Neural progenitor cell (in vitro differentiated cells): ENCODE results near the gene SHH. TPM values are rescaled to one million over a fixed set of nuclear protein-coding genes. Genes with fewer than 3 reads are reported as not detected.

Experiments used
- DNase-seq: peaks from one replicate; pipeline ENCODE4 v3.0.0-alpha.2; 2016; ENCODE audit warnings: low spot score
- H2AFZ ChIP-seq: fragments of 200-600 bp; sonication (generic); replicated peaks from 2 replicates; pipeline ENCODE4 v1.6.1; 2016; ENCODE audit warnings: antibody characterized with exemption
- H3F3A ChIP-seq: fragments of 200-600 bp; sonication (generic); 2 replicates; pipeline ENCODE4 v1.6.1; 2016; ENCODE audit warnings: antibody characterized with exemption, low read depth
- H3K27ac ChIP-seq: fragments of 200-600 bp; sonication (generic); 2 replicates; pipeline ENCODE4 v1.5.1; 2016; ENCODE audit warnings: mild to moderate bottlenecking
- H3K27me3 ChIP-seq: fragments of 200-600 bp; sonication (generic); 2 replicates; pipeline ENCODE4 v1.6.1; 2016; ENCODE audit warnings: mild to moderate bottlenecking, moderate library complexity
- H3K36me3 ChIP-seq: fragments of 200-600 bp; sonication (generic); 2 replicates; pipeline ENCODE4 v1.5.1; 2016
- H3K4me1 ChIP-seq: fragments of 200-600 bp; sonication (generic); 2 replicates; pipeline ENCODE4 v1.6.1; 2016; ENCODE audit warnings: mixed run types
- H3K4me2 ChIP-seq: fragments of 200-600 bp; sonication (generic); 2 replicates; pipeline ENCODE4 v1.6.1; 2016
- H3K4me3 ChIP-seq: fragments of 200-600 bp; sonication (generic); 2 replicates; pipeline ENCODE4 v1.5.1; 2016
- H3K79me2 ChIP-seq: fragments of 200-600 bp; sonication (generic); 2 replicates; pipeline ENCODE4 v1.6.1; 2016; ENCODE audit warnings: low read depth
- H3K9ac ChIP-seq: fragments of 200-600 bp; sonication (generic); 2 replicates; pipeline ENCODE4 v1.6.1; 2016
- H3K9me3 ChIP-seq: fragments of 200-600 bp; sonication (generic); 2 replicates; pipeline ENCODE4 v1.5.1; 2016; ENCODE audit warnings: low read depth
- H4K20me1 ChIP-seq: fragments of 200-600 bp; sonication (generic); 2 replicates; pipeline ENCODE4 v1.6.1; 2016; ENCODE audit warnings: low read depth
- H3K27ac Mint-ChIP-seq: 3 replicates; pipeline ENCODE4 v1.8.0; 2021; ENCODE audit warnings: mixed read lengths
- H3K27me3 Mint-ChIP-seq: 2 replicates; pipeline ENCODE4 v1.8.0; 2022; ENCODE audit warnings: low read depth, mild to moderate bottlenecking, inconsistent platforms, moderate library complexity, mixed read lengths; ENCODE audit not compliant: insufficient read depth
- H3K36me3 Mint-ChIP-seq: 3 replicates; pipeline ENCODE4 v1.8.0; 2021; ENCODE audit warnings: mixed read lengths
- H3K4me1 Mint-ChIP-seq: 3 replicates; pipeline ENCODE4 v1.8.0; 2021; ENCODE audit warnings: mixed read lengths
- H3K4me3 Mint-ChIP-seq: 3 replicates; pipeline ENCODE4 v1.8.0; 2021; ENCODE audit warnings: mild to moderate bottlenecking, moderate library complexity, mixed read lengths
- H3K9me3 Mint-ChIP-seq: 3 replicates; pipeline ENCODE4 v1.8.0; 2020; ENCODE audit warnings: mixed read lengths
- CTCF ChIP-seq: fragments of 200-600 bp; sonication (generic); IDR thresholded peaks from 2 replicates; pipeline ENCODE4 v1.5.1; 2017; ENCODE audit warnings: antibody characterized with exemption, mild to moderate bottlenecking
- EZH2 ChIP-seq: fragments of 200-600 bp; sonication (generic); IDR thresholded peaks from 2 replicates; pipeline ENCODE4 v1.6.1; 2017; ENCODE audit warnings: antibody characterized with exemption, mild to moderate bottlenecking, moderate library complexity
- EZH2phosphoT487 ChIP-seq: fragments of 200-600 bp; sonication (generic); IDR thresholded peaks from 2 replicates; pipeline ENCODE4 v1.6.1; 2017; ENCODE audit warnings: antibody characterized with exemption
- total RNA-seq: library from RNA; depleted of rRNA; stranded (reverse); fragments of >200 nt; gene quantifications from 2 replicates; pipeline ENCODE4 v1.2.3, GENCODE V29; 2015; ENCODE audit warnings: low replicate concordance

SHH gene
- total RNA-seq, 1 donor from 2014 or later, result not detected

GRCh38 chr7:155802906-155803417, 9.3 kb downstream of the SHH start:
- Histone ChIP-seq H3K4me2 (peak overlapping the region; percentile 68), H3K27ac (no peak overlapping the region), H4K20me1 (peaks cover 35% of the 10 kb centered on the region), H3K79me2 (no peaks in the 10 kb centered on the region), H3F3A (peaks cover 43% of the 10 kb centered on the region), H2AFZ (peak overlapping the region; percentile 27), H3K4me1 (peaks cover 33% of the 10 kb centered on the region), H3K9me3 (no peaks in the 10 kb centered on the region), H3K4me3 (peak overlapping the region; percentile 42), H3K27me3 (peaks cover 100% of the 10 kb centered on the region), H3K36me3 (no peaks in the 10 kb centered on the region), H3K9ac (no peak overlapping the region)
- H3K4me1 Mint-ChIP-seq, result peaks cover 30% of the 10 kb centered on the region
- peaks cover 68% of the 10 kb centered on the region for H3K27me3 Mint-ChIP-seq
- H3K36me3 Mint-ChIP-seq, result no peaks in the 10 kb centered on the region
- TF ChIP-seq EZH2 (peak; percentile 84), EZH2phosphoT487 (no peak)
- no peak overlapping the region for H3K4me3 Mint-ChIP-seq
- H3K27ac Mint-ChIP-seq, result no peak overlapping the region
- DNase-seq, result peak; percentile 46
- H3K9me3 Mint-ChIP-seq, result no peaks in the 10 kb centered on the region

GRCh38 chr7:155802291-155802690, 10.0 kb downstream of the SHH start:
- DNase-seq, result no peak
- Mint-ChIP-seq H3K4me1 (peaks cover 24% of the 10 kb centered on the region), H3K36me3 (no peaks in the 10 kb centered on the region), H3K4me3 (peak overlapping the region; percentile 6), H3K9me3 (no peaks in the 10 kb centered on the region), H3K27ac (no peak overlapping the region), H3K27me3 (peaks cover 65% of the 10 kb centered on the region)
- peaks cover 100% of the 10 kb centered on the region for H3K27me3 ChIP-seq
- TF ChIP-seq EZH2 (no peak), CTCF (no peak), EZH2phosphoT487 (no peak)
- H3K4me3 ChIP-seq, result no peak overlapping the region
- H3K9ac ChIP-seq, result no peak overlapping the region
- H3K9me3 ChIP-seq, result no peaks in the 10 kb centered on the region
- H2AFZ ChIP-seq, result no peak overlapping the region
- no peak overlapping the region for H3K4me2 ChIP-seq
- no peaks in the 10 kb centered on the region for H3K79me2 ChIP-seq
- H3F3A ChIP-seq, result peaks cover 37% of the 10 kb centered on the region
- peaks cover 29% of the 10 kb centered on the region for H3K4me1 ChIP-seq
- H3K27ac ChIP-seq, result no peak overlapping the region
- H4K20me1 ChIP-seq, result peaks cover 28% of the 10 kb centered on the region
- H3K36me3 ChIP-seq, result no peaks in the 10 kb centered on the region

- Mint-ChIP-seq H3K4me1 (peaks cover 15% of the 10 kb centered on the region), H3K4me3 (no peak overlapping the region), H3K27ac (no peak overlapping the region), H3K27me3 (peaks cover 56% of the 10 kb centered on the region), H3K36me3 (no peaks in the 10 kb centered on the region), H3K9me3 (no peaks in the 10 kb centered on the region)
- no peaks in the 10 kb centered on the region for H3K9me3 ChIP-seq
- DNase-seq, result no peak
- no peak overlapping the region for H3K4me2 ChIP-seq
- H3K4me1 ChIP-seq, result peaks cover 14% of the 10 kb centered on the region
- no peaks in the 10 kb centered on the region for H3K79me2 ChIP-seq
- H2AFZ ChIP-seq, result no peak overlapping the region
- peaks cover 13% of the 10 kb centered on the region for H4K20me1 ChIP-seq
- no peak overlapping the region for H3K9ac ChIP-seq
- H3K4me3 ChIP-seq, result no peak overlapping the region
- peaks cover 22% of the 10 kb centered on the region for H3F3A ChIP-seq
- no peaks in the 10 kb centered on the region for H3K36me3 ChIP-seq
- TF ChIP-seq EZH2phosphoT487 (no peak), CTCF (no peak), EZH2 (no peak)
- no peak overlapping the region for H3K27ac ChIP-seq
- H3K27me3 ChIP-seq, result peaks cover 100% of the 10 kb centered on the region
Observed at GRCh38 chr7:155800741-155801267, 11.5 kb downstream of the SHH start.

GRCh38 chr7:155800301-155800700, 12.0 kb downstream of the SHH start:
- Mint-ChIP-seq H3K4me1 (peaks cover 14% of the 10 kb centered on the region), H3K4me3 (no peak overlapping the region), H3K27me3 (peaks cover 57% of the 10 kb centered on the region), H3K36me3 (no peaks in the 10 kb centered on the region), H3K27ac (no peak overlapping the region), H3K9me3 (no peaks in the 10 kb centered on the region)
- no peak overlapping the region for H2AFZ ChIP-seq
- TF ChIP-seq EZH2phosphoT487, result no peak
- TF ChIP-seq EZH2, result no peak
- TF ChIP-seq CTCF, result no peak
- no peaks in the 10 kb centered on the region for H3K36me3 ChIP-seq
- peaks cover 12% of the 10 kb centered on the region for H3K4me1 ChIP-seq
- H3K9me3 ChIP-seq, result no peaks in the 10 kb centered on the region
- H3K27me3 ChIP-seq, result peaks cover 100% of the 10 kb centered on the region
- no peak overlapping the region for H3K4me2 ChIP-seq
- no peak overlapping the region for H3K9ac ChIP-seq
- H3K4me3 ChIP-seq, result no peak overlapping the region
- no peaks in the 10 kb centered on the region for H3K79me2 ChIP-seq
- peaks cover 8% of the 10 kb centered on the region for H4K20me1 ChIP-seq
- H3F3A ChIP-seq, result peaks cover 18% of the 10 kb centered on the region
- no peak overlapping the region for H3K27ac ChIP-seq
- no peak for DNase-seq
